ENCODE measurements around the gene TEX28.
"Not testable (repeated sequence)": the region's sequence is repeated elsewhere in the genome, so short reads cannot be mapped to it uniquely, and the experiment has no call there.

The TEX28 gene

DNA sequence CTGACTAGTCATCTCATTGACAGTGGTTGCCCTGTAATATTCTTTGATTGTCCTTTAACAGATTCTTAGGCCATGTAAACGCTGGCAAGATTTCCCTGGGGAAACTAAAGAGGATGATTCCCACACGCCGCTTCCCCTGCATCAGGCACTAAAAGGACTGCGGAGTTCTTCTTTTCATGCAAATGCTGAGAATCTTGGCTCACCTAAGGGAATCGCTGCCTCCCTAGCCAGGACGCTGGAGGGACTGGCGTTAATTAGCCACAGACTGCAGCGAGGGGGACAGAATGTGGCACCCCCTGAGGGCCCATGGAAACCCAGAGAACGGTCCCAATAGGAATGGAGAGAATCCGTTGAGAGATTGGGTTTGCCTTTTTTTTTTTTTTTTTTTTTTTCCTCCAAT, 8.5 kb downstream of the TEX28 start:
- H3K9me3 ChIP-seq (ENCODE audit: control insufficient read depth in 1 of 2, low read length in 2 of 2); H3K36me3 ChIP-seq (ENCODE audit: control insufficient read depth in 1 of 2, insufficient read depth in 2 of 2, low read length in 2 of 2); H3K27ac ChIP-seq (ENCODE audit: low read length); H3K4me1 ChIP-seq (ENCODE audit: control insufficient read depth in 1 of 2, insufficient read depth in 2 of 2, low read length in 2 of 2); H3K4me3 ChIP-seq (ENCODE audit: low read depth in 1 of 2, low read length in 2 of 2); H3K27me3 ChIP-seq (ENCODE audit: low read depth, low read length): not testable (repeated sequence)

DNA sequence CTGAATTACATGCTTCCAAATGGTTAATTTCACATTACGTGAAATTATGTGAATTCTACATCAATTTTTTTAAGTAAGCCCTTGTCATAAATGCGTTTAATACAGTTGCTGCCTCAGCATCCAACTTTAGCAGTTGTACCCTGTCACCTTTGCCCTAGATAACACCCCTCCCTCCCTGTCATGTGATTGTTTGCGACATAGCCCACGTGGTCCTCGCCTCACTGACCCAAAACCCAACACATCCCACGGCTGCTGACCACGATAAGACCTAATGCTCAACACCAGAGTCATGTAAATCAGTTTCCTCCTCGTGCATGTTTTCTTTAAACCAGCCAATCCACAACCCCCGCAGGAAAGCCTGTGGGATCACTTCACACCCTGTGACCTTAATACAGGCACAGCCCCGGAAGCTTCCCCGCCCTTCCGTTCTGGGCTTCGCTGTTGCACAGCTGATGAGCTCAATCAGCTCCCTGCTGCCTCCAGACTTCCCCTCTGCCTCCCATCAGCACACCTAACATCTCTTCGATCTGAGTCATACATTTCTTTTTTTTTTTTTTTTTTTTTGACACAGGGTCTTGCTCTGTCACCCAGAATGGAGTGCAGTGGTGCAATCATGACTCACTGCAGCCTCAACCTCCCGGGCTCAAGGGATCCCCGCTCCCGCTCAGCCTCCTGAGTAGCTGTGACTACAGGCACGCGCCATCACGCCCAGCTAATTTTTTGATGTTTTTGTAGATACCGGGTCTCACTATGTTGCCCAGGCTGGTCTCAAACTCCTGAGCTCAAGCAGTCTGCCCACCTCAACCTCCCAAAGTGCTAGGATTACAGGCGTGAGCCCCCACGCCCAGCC, 10.2 kb downstream of the TEX28 start:
- not testable (repeated sequence) for H3K27me3 ChIP-seq (ENCODE audit: low read depth, low read length)

DNA sequence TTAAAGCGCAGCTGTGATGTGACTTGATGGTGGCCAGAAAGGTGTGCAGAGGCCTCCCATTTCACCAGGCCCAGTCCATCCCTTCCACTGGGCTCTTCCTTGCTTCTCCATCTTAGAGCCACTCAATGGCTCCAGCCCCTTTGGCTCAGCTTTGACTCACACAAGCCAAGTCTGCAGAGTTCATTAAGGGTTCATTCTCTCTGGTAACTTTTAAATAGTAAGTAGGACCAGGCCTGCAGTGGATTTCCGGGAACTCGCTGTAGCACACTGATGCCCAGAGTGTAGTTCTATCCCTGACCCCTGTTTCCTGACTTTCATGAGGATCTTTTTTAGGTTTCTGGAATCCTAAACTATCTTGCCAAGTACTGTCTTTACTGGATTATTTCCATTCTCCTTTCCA, 25.7 kb downstream of the TEX28 start:
- H3K27me3 ChIP-seq (ENCODE audit: low read depth, low read length); H3K4me3 ChIP-seq (ENCODE audit: low read depth in 1 of 2, low read length in 2 of 2); H3K4me1 ChIP-seq (ENCODE audit: control insufficient read depth in 1 of 2, insufficient read depth in 2 of 2, low read length in 2 of 2); H3K9me3 ChIP-seq (ENCODE audit: control insufficient read depth in 1 of 2, low read length in 2 of 2); H3K36me3 ChIP-seq (ENCODE audit: control insufficient read depth in 1 of 2, insufficient read depth in 2 of 2, low read length in 2 of 2); H3K27ac ChIP-seq (ENCODE audit: low read length): not testable (repeated sequence)

More for the DNA sequence above, 10.2 kb downstream of the TEX28 start:
- H3K36me3 ChIP-seq (ENCODE audit: control insufficient read depth in 1 of 2, insufficient read depth in 2 of 2, low read length in 2 of 2); H3K4me1 ChIP-seq (ENCODE audit: control insufficient read depth in 1 of 2, insufficient read depth in 2 of 2, low read length in 2 of 2); H3K27ac ChIP-seq (ENCODE audit: low read length); H3K9me3 ChIP-seq (ENCODE audit: control insufficient read depth in 1 of 2, low read length in 2 of 2); H3K4me3 ChIP-seq (ENCODE audit: low read depth in 1 of 2, low read length in 2 of 2): not testable (repeated sequence)

DNA sequence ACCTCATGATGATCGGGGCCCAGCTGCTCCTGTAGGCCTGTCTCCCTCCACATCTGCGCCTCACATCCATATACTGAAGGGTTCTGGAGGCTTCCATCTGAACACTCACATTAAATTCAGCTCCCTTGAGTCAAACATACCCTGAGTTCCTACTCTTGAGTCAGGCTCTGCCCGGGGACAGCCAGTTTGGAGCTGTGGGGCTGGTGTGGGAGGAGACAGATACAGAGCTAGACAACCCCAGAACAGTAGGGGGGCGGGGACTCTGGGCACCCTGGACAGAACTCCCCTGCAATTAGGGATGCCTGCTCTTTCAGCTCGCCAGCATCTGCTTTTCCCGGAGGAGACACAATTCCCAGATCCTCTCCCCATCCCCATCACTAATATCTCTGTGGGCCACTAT, 31.9 kb downstream of the TEX28 start:
- not testable (repeated sequence) for H3K36me3 ChIP-seq (ENCODE audit: control insufficient read depth in 1 of 2, insufficient read depth in 2 of 2, low read length in 2 of 2); H3K9me3 ChIP-seq (ENCODE audit: control insufficient read depth in 1 of 2, low read length in 2 of 2); H3K27ac ChIP-seq (ENCODE audit: low read length); H3K4me3 ChIP-seq (ENCODE audit: low read depth in 1 of 2, low read length in 2 of 2); H3K27me3 ChIP-seq (ENCODE audit: low read depth, low read length); H3K4me1 ChIP-seq (ENCODE audit: control insufficient read depth in 1 of 2, insufficient read depth in 2 of 2, low read length in 2 of 2)

DNA sequence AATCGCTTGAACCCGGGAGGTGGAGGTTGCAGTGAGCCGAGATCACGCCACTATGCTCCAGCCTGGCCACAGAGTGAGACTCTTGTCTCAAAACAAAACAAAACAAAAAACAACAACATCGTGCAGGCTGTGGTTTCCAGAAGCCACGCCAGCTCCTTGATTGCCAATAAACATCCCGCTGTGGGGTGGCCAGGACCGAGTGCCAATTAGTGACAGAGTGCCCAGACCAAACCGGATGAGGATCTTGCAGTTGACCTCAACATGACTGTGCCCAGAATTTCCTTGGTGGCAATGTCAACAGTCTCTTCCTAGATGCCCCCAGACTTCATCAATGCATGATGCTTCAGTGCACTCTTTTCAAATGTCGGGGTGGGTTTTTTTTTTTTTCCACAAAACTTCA, 36.2 kb downstream of the TEX28 start:
- not testable (repeated sequence) for H3K4me1 ChIP-seq (ENCODE audit: control insufficient read depth in 1 of 2, insufficient read depth in 2 of 2, low read length in 2 of 2); H3K9me3 ChIP-seq (ENCODE audit: control insufficient read depth in 1 of 2, low read length in 2 of 2); H3K27me3 ChIP-seq (ENCODE audit: low read depth, low read length); H3K27ac ChIP-seq (ENCODE audit: low read length); H3K4me3 ChIP-seq (ENCODE audit: low read depth in 1 of 2, low read length in 2 of 2); H3K36me3 ChIP-seq (ENCODE audit: control insufficient read depth in 1 of 2, insufficient read depth in 2 of 2, low read length in 2 of 2)

DNA sequence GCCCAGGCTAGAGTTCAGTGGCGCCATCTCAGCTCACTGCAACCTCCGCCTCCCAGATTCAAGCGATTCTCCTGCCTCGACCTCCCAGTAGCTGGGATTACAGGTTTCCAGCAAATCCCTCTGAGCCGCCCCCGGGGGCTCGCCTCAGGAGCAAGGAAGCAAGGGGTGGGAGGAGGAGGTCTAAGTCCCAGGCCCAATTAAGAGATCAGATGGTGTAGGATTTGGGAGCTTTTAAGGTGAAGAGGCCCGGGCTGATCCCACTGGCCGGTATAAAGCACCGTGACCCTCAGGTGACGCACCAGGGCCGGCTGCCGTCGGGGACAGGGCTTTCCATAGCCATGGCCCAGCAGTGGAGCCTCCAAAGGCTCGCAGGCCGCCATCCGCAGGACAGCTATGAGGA, 37.6 kb downstream of the TEX28 start, which contains the start of gene OPN1MW3:
TSS of gene OPN1MW3 (plus strand) at position 301 of the 400 bp plus-strand sequence. CDS start at position 339, 38 bp downstream.
- H3K27me3 ChIP-seq (ENCODE audit: low read depth, low read length); H3K4me3 ChIP-seq (ENCODE audit: low read depth in 1 of 2, low read length in 2 of 2); H3K9me3 ChIP-seq (ENCODE audit: control insufficient read depth in 1 of 2, low read length in 2 of 2); H3K4me1 ChIP-seq (ENCODE audit: control insufficient read depth in 1 of 2, insufficient read depth in 2 of 2, low read length in 2 of 2); H3K27ac ChIP-seq (ENCODE audit: low read length); H3K36me3 ChIP-seq (ENCODE audit: control insufficient read depth in 1 of 2, insufficient read depth in 2 of 2, low read length in 2 of 2): not testable (repeated sequence)

DNA sequence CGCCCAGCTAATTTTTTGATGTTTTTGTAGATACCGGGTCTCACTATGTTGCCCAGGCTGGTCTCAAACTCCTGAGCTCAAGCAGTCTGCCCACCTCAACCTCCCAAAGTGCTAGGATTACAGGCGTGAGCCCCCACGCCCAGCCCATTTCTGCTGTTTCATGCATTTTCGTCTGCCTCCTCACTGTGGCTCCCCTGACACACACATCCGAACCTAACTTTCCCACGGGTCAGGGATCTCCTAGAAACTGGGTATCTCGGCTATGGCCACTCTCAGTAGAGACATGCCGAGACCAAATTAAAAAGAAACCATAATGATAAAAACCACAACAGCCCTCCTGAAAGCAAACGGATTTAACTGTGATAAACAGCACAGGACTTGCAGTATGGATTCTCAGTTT, 46.8 kb downstream of the TEX28 start:
- H3K36me3 ChIP-seq (ENCODE audit: control insufficient read depth in 1 of 2, insufficient read depth in 2 of 2, low read length in 2 of 2); H3K4me3 ChIP-seq (ENCODE audit: low read depth in 1 of 2, low read length in 2 of 2): not testable (repeated sequence)

DNA sequence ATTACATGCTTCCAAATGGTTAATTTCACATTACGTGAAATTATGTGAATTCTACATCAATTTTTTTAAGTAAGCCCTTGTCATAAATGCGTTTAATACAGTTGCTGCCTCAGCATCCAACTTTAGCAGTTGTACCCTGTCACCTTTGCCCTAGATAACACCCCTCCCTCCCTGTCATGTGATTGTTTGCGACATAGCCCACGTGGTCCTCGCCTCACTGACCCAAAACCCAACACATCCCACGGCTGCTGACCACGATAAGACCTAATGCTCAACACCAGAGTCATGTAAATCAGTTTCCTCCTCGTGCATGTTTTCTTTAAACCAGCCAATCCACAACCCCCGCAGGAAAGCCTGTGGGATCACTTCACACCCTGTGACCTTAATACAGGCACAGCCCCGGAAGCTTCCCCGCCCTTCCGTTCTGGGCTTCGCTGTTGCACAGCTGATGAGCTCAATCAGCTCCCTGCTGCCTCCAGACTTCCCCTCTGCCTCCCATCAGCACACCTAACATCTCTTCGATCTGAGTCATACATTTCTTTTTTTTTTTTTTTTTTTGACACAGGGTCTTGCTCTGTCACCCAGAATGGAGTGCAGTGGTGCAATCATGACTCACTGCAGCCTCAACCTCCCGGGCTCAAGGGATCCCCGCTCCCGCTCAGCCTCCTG, 47.4 kb downstream of the TEX28 start:
- not testable (repeated sequence) for H3K27ac ChIP-seq (ENCODE audit: low read length); H3K4me3 ChIP-seq (ENCODE audit: low read depth in 1 of 2, low read length in 2 of 2); H3K4me1 ChIP-seq (ENCODE audit: control insufficient read depth in 1 of 2, insufficient read depth in 2 of 2, low read length in 2 of 2); H3K27me3 ChIP-seq (ENCODE audit: low read depth, low read length); H3K9me3 ChIP-seq (ENCODE audit: control insufficient read depth in 1 of 2, low read length in 2 of 2); H3K36me3 ChIP-seq (ENCODE audit: control insufficient read depth in 1 of 2, insufficient read depth in 2 of 2, low read length in 2 of 2)

More for the DNA sequence above, 46.8 kb downstream of the TEX28 start:
- not testable (repeated sequence) for H3K27me3 ChIP-seq (ENCODE audit: low read depth, low read length); H3K27ac ChIP-seq (ENCODE audit: low read length); H3K9me3 ChIP-seq (ENCODE audit: control insufficient read depth in 1 of 2, low read length in 2 of 2); H3K4me1 ChIP-seq (ENCODE audit: control insufficient read depth in 1 of 2, insufficient read depth in 2 of 2, low read length in 2 of 2)

DNA sequence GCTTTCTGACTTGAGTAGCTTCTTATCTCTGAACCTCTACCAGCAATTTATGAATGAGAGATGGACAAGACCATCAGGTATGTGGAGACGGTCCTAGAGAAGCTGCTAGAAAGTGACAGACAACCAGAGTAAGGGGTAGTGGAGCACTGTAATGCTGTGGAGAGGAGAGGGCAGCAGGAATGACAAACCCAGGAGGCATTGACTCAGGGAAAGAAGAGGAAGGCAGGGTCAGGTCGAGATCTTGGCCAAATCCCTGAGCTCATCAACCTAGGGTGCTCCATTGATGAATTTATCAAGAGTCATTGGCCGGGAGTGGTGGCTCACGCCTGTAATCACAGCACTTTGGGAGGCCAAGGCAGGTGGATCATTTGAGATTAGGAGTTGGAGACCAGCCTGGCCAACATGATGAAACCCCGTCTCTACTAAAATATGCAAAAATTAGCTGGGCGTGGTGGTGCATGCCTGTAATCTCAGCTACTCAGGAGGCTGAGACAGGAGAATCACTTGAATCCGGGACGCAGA, 54.9 kb downstream of the TEX28 start:
- not testable (repeated sequence) for H3K4me3 ChIP-seq (ENCODE audit: low read depth in 1 of 2, low read length in 2 of 2); H3K4me1 ChIP-seq (ENCODE audit: control insufficient read depth in 1 of 2, insufficient read depth in 2 of 2, low read length in 2 of 2); H3K27ac ChIP-seq (ENCODE audit: low read length); H3K9me3 ChIP-seq (ENCODE audit: control insufficient read depth in 1 of 2, low read length in 2 of 2); H3K27me3 ChIP-seq (ENCODE audit: low read depth, low read length); H3K36me3 ChIP-seq (ENCODE audit: control insufficient read depth in 1 of 2, insufficient read depth in 2 of 2, low read length in 2 of 2)

DNA sequence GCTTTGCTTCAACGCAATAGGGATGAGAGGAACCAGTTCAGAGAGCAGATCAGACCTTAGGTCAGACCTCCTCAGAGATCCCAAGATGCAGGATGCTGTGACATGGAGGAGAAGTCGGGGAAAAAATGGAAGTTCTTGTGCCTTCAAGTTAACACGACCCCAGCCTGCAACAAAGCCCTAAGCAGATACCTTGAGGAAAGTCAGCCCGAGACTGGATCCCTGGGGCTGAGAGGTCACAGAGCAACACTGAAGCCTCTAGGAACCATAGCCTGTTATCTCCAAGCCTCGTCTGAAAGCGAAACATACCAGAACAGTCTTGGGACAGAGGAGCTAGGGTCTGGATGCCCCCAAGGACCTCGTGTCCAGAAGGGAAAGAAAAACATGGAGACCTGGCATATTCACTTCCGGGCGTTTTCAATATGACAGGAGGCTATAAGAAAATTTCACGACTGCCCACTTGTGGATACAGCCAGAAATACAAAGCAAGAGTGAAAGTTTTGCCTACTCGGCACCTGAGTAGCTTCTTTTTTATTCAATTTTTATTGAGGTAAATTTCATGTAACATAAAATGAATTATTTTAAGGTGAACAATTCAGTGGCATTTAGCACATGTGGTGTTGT, 55.9 kb downstream of the TEX28 start:
- not testable (repeated sequence) for H3K36me3 ChIP-seq (ENCODE audit: control insufficient read depth in 1 of 2, insufficient read depth in 2 of 2, low read length in 2 of 2); H3K4me3 ChIP-seq (ENCODE audit: low read depth in 1 of 2, low read length in 2 of 2); H3K4me1 ChIP-seq (ENCODE audit: control insufficient read depth in 1 of 2, insufficient read depth in 2 of 2, low read length in 2 of 2); H3K9me3 ChIP-seq (ENCODE audit: control insufficient read depth in 1 of 2, low read length in 2 of 2); H3K27ac ChIP-seq (ENCODE audit: low read length); H3K27me3 ChIP-seq (ENCODE audit: low read depth, low read length)

DNA sequence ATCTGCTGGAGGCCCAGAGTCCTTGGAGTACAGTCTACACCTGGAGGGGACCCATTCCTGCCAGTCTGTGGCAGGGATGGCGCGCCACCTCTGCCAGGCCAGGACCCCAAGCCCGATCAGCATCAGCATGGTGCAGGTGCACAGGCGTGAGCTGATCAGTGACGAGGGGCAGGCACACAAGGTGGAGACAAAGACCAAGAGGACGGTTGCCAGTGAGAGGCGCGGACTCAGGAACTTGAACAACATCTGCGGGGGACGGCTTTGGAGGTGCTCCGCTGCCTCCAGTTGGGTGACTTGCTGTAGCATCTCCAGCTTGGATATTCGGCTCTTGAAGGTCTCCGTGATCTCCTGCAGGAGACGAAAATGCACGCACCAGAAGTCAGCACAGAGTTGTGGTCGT, 61.3 kb downstream of the TEX28 start:
- not testable (repeated sequence) for H3K27ac ChIP-seq (ENCODE audit: low read length); H3K36me3 ChIP-seq (ENCODE audit: control insufficient read depth in 1 of 2, insufficient read depth in 2 of 2, low read length in 2 of 2); H3K4me1 ChIP-seq (ENCODE audit: control insufficient read depth in 1 of 2, insufficient read depth in 2 of 2, low read length in 2 of 2); H3K27me3 ChIP-seq (ENCODE audit: low read depth, low read length); H3K9me3 ChIP-seq (ENCODE audit: control insufficient read depth in 1 of 2, low read length in 2 of 2); H3K4me3 ChIP-seq (ENCODE audit: low read depth in 1 of 2, low read length in 2 of 2)

Measured in muscle layer of duodenum (tissue), 2 donors.